ENCODE data around the gene RIMBP2.

GRCh38 chr12:130762319-130762675 is 46.2 kb upstream of the RIMBP2 start:
- TF ChIP-seq CTCF (IDR thresholded peaks at IDR 0.05; ENCODE audit: insufficient read depth, low read length): no peak
- TF ChIP-seq POLR2AphosphoS5 (IDR thresholded peaks at IDR 0.05; ENCODE audit: low read depth): no peak
- TF ChIP-seq GABPA (IDR thresholded peaks at IDR 0.05; ENCODE audit: low read depth): no peak
- TF ChIP-seq REST (IDR thresholded peaks at IDR 0.05; ENCODE audit: insufficient replicate concordance, low read depth): no peak

All from HL-60 (cell line).